T-helper 17 cell (primary cell): Measurements from ENCODE around the gene GPALPP1. TPM values are rescaled to one million over a fixed set of nuclear protein-coding genes. Genes with fewer than 3 reads are reported as not detected.

Experiments used
- total RNA-seq, 4 donors: library from RNA in 2 of 4; stranded (reverse) in 2 of 4; gene quantifications; one replicate each; pipeline ENCODE4 v1.2.3 and lab custom pipeline; 2022 to 2026

The GPALPP1 gene
- total RNA-seq, 2 donors from 2014 or later = 22.7 to 25.4 TPM

Other genes starting within 250 kb of the GPALPP1 start
- 1 to 10 TPM; 3.4 to 5.0 TPM for gene NUFIP1, start 67 bp upstream of the GPALPP1 start, total RNA-seq
- 10 to 100 TPM; 12.2 to 16.2 TPM for gene GTF2F2, start 131.0 kb downstream of the GPALPP1 start, total RNA-seq
- gene KCTD4, start 211.5 kb downstream of the GPALPP1 start, total RNA-seq = not detected